Esophagus muscularis mucosa (tissue), 3 donors: Measurements from ENCODE around the gene CDC14B.

Experiments
- POLR2A ChIP-seq: fragments of 450-650 bp; IDR thresholded peaks from one replicate; pipeline ENCODE4 v1.6.1; 2017; ENCODE audit warnings: antibody characterized with exemption, moderate library complexity, mild to moderate bottlenecking, low read depth
- POLR2AphosphoS5 ChIP-seq, 2 donors: sonication (generic); formaldehyde crosslinking; IDR thresholded peaks; one replicate each; pipeline ENCODE4 v1.6.1; 2017; ENCODE audit warnings: antibody characterized with exemption in 2 of 2
- TF ChIP-seq, protein P1 (sequence below), 3 experiments: fragments of 200-600 bp in 2 of 3; fragments of 450-650 bp in 1 of 3; sonication (generic) in 2 of 3; IDR thresholded peaks; one replicate each; pipeline ENCODE4 v1.5.1; 2017 to 2019; ENCODE audit warnings: antibody characterized with exemption in 3 of 3, mild to moderate bottlenecking in 2 of 3, moderate library complexity in 1 of 3

GRCh38 chr9:96619124-96619465 lies 548 bp downstream of the CDC14B start:
- TF ChIP-seq, protein P1, sequence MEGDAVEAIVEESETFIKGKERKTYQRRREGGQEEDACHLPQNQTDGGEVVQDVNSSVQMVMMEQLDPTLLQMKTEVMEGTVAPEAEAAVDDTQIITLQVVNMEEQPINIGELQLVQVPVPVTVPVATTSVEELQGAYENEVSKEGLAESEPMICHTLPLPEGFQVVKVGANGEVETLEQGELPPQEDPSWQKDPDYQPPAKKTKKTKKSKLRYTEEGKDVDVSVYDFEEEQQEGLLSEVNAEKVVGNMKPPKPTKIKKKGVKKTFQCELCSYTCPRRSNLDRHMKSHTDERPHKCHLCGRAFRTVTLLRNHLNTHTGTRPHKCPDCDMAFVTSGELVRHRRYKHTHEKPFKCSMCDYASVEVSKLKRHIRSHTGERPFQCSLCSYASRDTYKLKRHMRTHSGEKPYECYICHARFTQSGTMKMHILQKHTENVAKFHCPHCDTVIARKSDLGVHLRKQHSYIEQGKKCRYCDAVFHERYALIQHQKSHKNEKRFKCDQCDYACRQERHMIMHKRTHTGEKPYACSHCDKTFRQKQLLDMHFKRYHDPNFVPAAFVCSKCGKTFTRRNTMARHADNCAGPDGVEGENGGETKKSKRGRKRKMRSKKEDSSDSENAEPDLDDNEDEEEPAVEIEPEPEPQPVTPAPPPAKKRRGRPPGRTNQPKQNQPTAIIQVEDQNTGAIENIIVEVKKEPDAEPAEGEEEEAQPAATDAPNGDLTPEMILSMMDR (IDR thresholded peaks at IDR 0.05): no peak
- TF ChIP-seq POLR2AphosphoS5 (IDR thresholded peaks at IDR 0.05) (no peak), POLR2A (no peak)
